Measurements from ENCODE around the gene TRIM44.

TRIM44 gene

GRCh38 chr11:35671396-35672127 is 9.0 kb downstream of the TRIM44 start:
- no peak for DNase-seq (ENCODE audit: low spot score)
- FAIRE-seq, result no peak

GRCh38 chr11:35672608-35673007 is 10.0 kb downstream of the TRIM44 start:
- DNase-seq (ENCODE audit: low spot score), result no peak
- no peak for FAIRE-seq

GRCh38 chr11:35675901-35676610 is 13.5 kb downstream of the TRIM44 start:
- FAIRE-seq (no peak), DNase-seq (ENCODE audit: low spot score) (no peak)

- DNase-seq (ENCODE audit: low spot score) (no peak), FAIRE-seq (no peak)
Observed at GRCh38 chr11:35676611-35676965, 14.0 kb downstream of the TRIM44 start.

- FAIRE-seq (no peak), DNase-seq (ENCODE audit: low spot score) (no peak)
Observed at GRCh38 chr11:35677904-35678303, 15.3 kb downstream of the TRIM44 start.

- DNase-seq (ENCODE audit: low spot score) (no peak), FAIRE-seq (no peak)
Observed at GRCh38 chr11:35678471-35678870, 15.9 kb downstream of the TRIM44 start.

- no peak for DNase-seq (ENCODE audit: low spot score)
- no peak for FAIRE-seq
Observed at GRCh38 chr11:35678975-35679374, 16.4 kb downstream of the TRIM44 start.

GRCh38 chr11:35680506-35680905 is 17.9 kb downstream of the TRIM44 start:
- no peak for FAIRE-seq
- no peak for DNase-seq (ENCODE audit: low spot score)

GRCh38 chr11:35681163-35681767 is 18.7 kb downstream of the TRIM44 start:
- FAIRE-seq, result no peak
- DNase-seq (ENCODE audit: low spot score), result no peak

GRCh38 chr11:35682230-35683173 is 19.9 kb downstream of the TRIM44 start:
- FAIRE-seq (no peak), DNase-seq (ENCODE audit: low spot score) (no peak)

GRCh38 chr11:35683728-35684339 is 21.3 kb downstream of the TRIM44 start:
- DNase-seq (ENCODE audit: low spot score), result no peak
- FAIRE-seq, result no peak

GRCh38 chr11:35688023-35688422 is 25.4 kb downstream of the TRIM44 start:
- FAIRE-seq (no peak), DNase-seq (ENCODE audit: low spot score) (no peak)

- FAIRE-seq, result no peak
Observed at GRCh38 chr11:35689081-35689996, 26.8 kb downstream of the TRIM44 start.

GRCh38 chr11:35702126-35702525 is 39.6 kb downstream of the TRIM44 start:
- DNase-seq (ENCODE audit: low spot score) (no peak), FAIRE-seq (no peak)

More at GRCh38 chr11:35689081-35689996, 26.8 kb downstream of the TRIM44 start:
- no peak for DNase-seq (ENCODE audit: low spot score)

- no peak for DNase-seq (ENCODE audit: low spot score)
- FAIRE-seq, result no peak
Observed at GRCh38 chr11:35709376-35709775, 46.8 kb downstream of the TRIM44 start.

- no peak for FAIRE-seq
- DNase-seq (ENCODE audit: low spot score), result no peak
Observed at GRCh38 chr11:35711173-35711910, 48.8 kb downstream of the TRIM44 start.

- no peak for FAIRE-seq
- no peak for DNase-seq (ENCODE audit: low spot score)
Observed at GRCh38 chr11:35711924-35712323, 49.3 kb downstream of the TRIM44 start.

- FAIRE-seq (no peak), DNase-seq (ENCODE audit: low spot score) (no peak)
Observed at GRCh38 chr11:35712533-35712932, 50.0 kb downstream of the TRIM44 start.
